ENCODE data around the gene DHX58. TPM values are rescaled to one million over a fixed set of nuclear protein-coding genes. Genes with fewer than 3 reads are reported as not detected.

DHX58 gene
- total RNA-seq, 6 experiments from 2014 or later, result 9.0 to 27.9 (median 19.6) TPM

GRCh38 chr17:42127414-42127813, 14.9 kb upstream of the DHX58 start:
- no peaks in the 10 kb centered on the region for H3K27me3 ChIP-seq
- ATAC-seq (no peak), DNase-seq (no peak)
- no peak overlapping the region for H3K4me3 ChIP-seq
- peaks cover 0 to 46% (median 20%) of the 10 kb centered on the region in 4 donors for H3K36me3 ChIP-seq
- TF ChIP-seq POLR2A (IDR thresholded peaks at IDR 0.05) (no peak), CTCF (IDR thresholded peaks at IDR 0.05) (no peak)
- 84% methylated on average over 6 of the region's 6 CpGs for WGBS (ENCODE audit: insufficient coverage, low coverage, low lambda C conversion rate, missing lambda C conversion rate)
- intact Hi-C loops (cut with DNase I), result loop anchor here in 1 of 2 donors (10.0 kb wide), 1 partner anchor 47 kb away; no protein-coding TSS in a partner anchor
- no peaks in the 10 kb centered on the region for H3K9me3 ChIP-seq
- H3K27ac ChIP-seq, result no peak overlapping the region
- H3K4me1 ChIP-seq, result peaks cover 0 to 15% (median 0%) of the 10 kb centered on the region in 4 donors

GRCh38 chr17:42126836-42127235, 14.3 kb upstream of the DHX58 start:
- TF ChIP-seq POLR2A (IDR thresholded peaks at IDR 0.05) (no peak), CTCF (IDR thresholded peaks at IDR 0.05) (no peak)
- H3K9me3 ChIP-seq, result no peaks in the 10 kb centered on the region
- WGBS (ENCODE audit: insufficient coverage, low coverage, low lambda C conversion rate, missing lambda C conversion rate), result 78% methylated on average over 3 of the region's 3 CpGs
- H3K27ac ChIP-seq, result no peak overlapping the region
- peaks cover 0 to 46% (median 20%) of the 10 kb centered on the region in 4 donors for H3K36me3 ChIP-seq
- DNase-seq (no peak), ATAC-seq (no peak)
- intact Hi-C loops (cut with DNase I), result loop anchor here in 1 of 2 donors (10.0 kb wide), 1 partner anchor 48 kb away; no protein-coding TSS in a partner anchor
- no peak overlapping the region for H3K4me3 ChIP-seq
- H3K4me1 ChIP-seq, result peaks cover 0 to 15% (median 0%) of the 10 kb centered on the region in 4 donors
- no peaks in the 10 kb centered on the region for H3K27me3 ChIP-seq

- DNase-seq (no peak), ATAC-seq (no peak)
- WGBS (ENCODE audit: insufficient coverage, low coverage, low lambda C conversion rate, missing lambda C conversion rate), result 94% methylated on average over 5 of the region's 12 CpGs
- H3K27me3 ChIP-seq, result no peaks in the 10 kb centered on the region
- no peak overlapping the region for H3K4me3 ChIP-seq
- peaks cover 0 to 20% (median 2%) of the 10 kb centered on the region in 4 donors for H3K4me1 ChIP-seq
- intact Hi-C loops (cut with DNase I), result loop anchor here in 1 of 2 donors (10.0 kb wide), 1 partner anchor 49 kb away; no protein-coding TSS in a partner anchor
- no peak for TF ChIP-seq CTCF (IDR thresholded peaks at IDR 0.05)
- TF ChIP-seq POLR2A (IDR thresholded peaks at IDR 0.05), result no peak
- H3K9me3 ChIP-seq, result no peaks in the 10 kb centered on the region
- H3K27ac ChIP-seq, result no peak overlapping the region
- peaks cover 0 to 46% (median 20%) of the 10 kb centered on the region in 4 donors for H3K36me3 ChIP-seq
Observed at GRCh38 chr17:42125565-42125964, 13.1 kb upstream of the DHX58 start.

GRCh38 chr17:42124256-42124655, 11.7 kb upstream of the DHX58 start:
- DNase-seq, result no peak
- no peak for ATAC-seq
- H3K36me3 ChIP-seq, result peaks cover 0 to 38% (median 16%) of the 10 kb centered on the region in 4 donors
- no peak overlapping the region for H3K27ac ChIP-seq
- H3K9me3 ChIP-seq, result no peaks in the 10 kb centered on the region
- H3K27me3 ChIP-seq, result no peaks in the 10 kb centered on the region
- WGBS (ENCODE audit: insufficient coverage, low coverage, low lambda C conversion rate, missing lambda C conversion rate), result 84% methylated on average over 3 of the region's 3 CpGs
- H3K4me1 ChIP-seq, result peaks cover 0 to 26% (median 2%) of the 10 kb centered on the region in 4 donors
- intact Hi-C loops (cut with DNase I), result loop anchor here in 1 of 2 donors (10.0 kb wide), 1 partner anchor 51 kb away; no protein-coding TSS in a partner anchor
- no peak overlapping the region for H3K4me3 ChIP-seq
- no peak for TF ChIP-seq POLR2A (IDR thresholded peaks at IDR 0.05)
- TF ChIP-seq CTCF (IDR thresholded peaks at IDR 0.05), result peak in 1 of 4 donors; percentile 12
